PC-9 (cell line): ENCODE results near the gene LEO1. TPM values are rescaled to one million over a fixed set of nuclear protein-coding genes. Genes with fewer than 3 reads are reported as not detected.

ENCODE experiments used
- BruUV-seq: library from RNA; stranded (reverse); fragments of 400-500 nt; replicated peaks from 2 replicates; lab custom pipeline; 2021; lab: Mats Ljungman, UMichigan
- CTCF ChIA-PET: fragments of 300-600 bp; sonication (Branson Sonifier 250); formaldehyde crosslinking; loops from one replicate; lab custom pipeline; 2022; ENCODE audit warnings: antibody characterized with exemption; lab: Charles Lee
- POLR2A ChIA-PET: fragments of 300-600 bp; sonication (Branson Sonifier 250); formaldehyde crosslinking; loops from one replicate; lab custom pipeline; 2022; ENCODE audit warnings: antibody characterized with exemption; ENCODE audit not compliant: unreplicated experiment; lab: Charles Lee
- DNase-seq, 2 experiments: peaks; one replicate each; pipeline versions ENCODE4 v3.0.0 to v3.0.0-alpha.2; 2015 to 2022; ENCODE audit warnings: mixed read lengths in 1 of 2
- H2AFZ ChIP-seq: fragments of 200-600 bp; sonication (generic); 2 replicates; pipeline ENCODE4 v1.8.1; 2017; ENCODE audit warnings: antibody characterized with exemption
- H3F3A ChIP-seq: fragments of 200-600 bp; sonication (generic); 2 replicates; pipeline ENCODE4 v1.8.1; 2017; ENCODE audit warnings: antibody characterized with exemption, mild to moderate bottlenecking, low read depth; ENCODE audit not compliant: insufficient read depth
- H3K27ac ChIP-seq: fragments of 200-600 bp; sonication (generic); 2 replicates; pipeline ENCODE4 v1.6.1; 2016; ENCODE audit warnings: mixed run types
- H3K27me3 ChIP-seq: fragments of 200-600 bp; sonication (generic); 2 replicates; pipeline ENCODE4 v1.6.1; 2016; ENCODE audit warnings: low read depth, mixed run types; ENCODE audit not compliant: insufficient read depth
- H3K36me3 ChIP-seq: fragments of 200-600 bp; sonication (generic); 2 replicates; pipeline ENCODE4 v1.6.1; 2016; ENCODE audit warnings: low read depth, mixed run types
- H3K4me1 ChIP-seq: fragments of 200-600 bp; sonication (generic); replicated peaks from 2 replicates; pipeline ENCODE4 v1.6.1; 2016; ENCODE audit warnings: mixed run types; ENCODE audit not compliant: insufficient read depth
- H3K4me2 ChIP-seq: fragments of 200-600 bp; sonication (generic); 2 replicates; pipeline ENCODE4 v1.6.1; 2017; ENCODE audit warnings: mixed run types
- H3K4me3 ChIP-seq: fragments of 200-600 bp; sonication (generic); 2 replicates; pipeline ENCODE4 v1.6.1; 2016; ENCODE audit warnings: mixed run types
- H3K79me2 ChIP-seq: fragments of 200-600 bp; sonication (generic); 2 replicates; pipeline ENCODE4 v1.6.1; 2017; ENCODE audit warnings: low read depth, mixed run types
- H3K9me2 ChIP-seq: fragments of 200-600 bp; sonication (generic); 2 replicates; pipeline ENCODE4 v1.8.1; 2017; ENCODE audit warnings: mild to moderate bottlenecking; ENCODE audit not compliant: insufficient read depth
- H3K9me3 ChIP-seq: fragments of 200-600 bp; sonication (generic); 2 replicates; pipeline ENCODE4 v1.8.1; 2016; ENCODE audit warnings: low read depth; ENCODE audit not compliant: insufficient read depth
- H4K20me1 ChIP-seq: fragments of 200-600 bp; sonication (generic); 2 replicates; pipeline ENCODE4 v1.8.1; 2017; ENCODE audit not compliant: insufficient read depth
- CTCF ChIP-seq: fragments of 200-600 bp; sonication (generic); conservative IDR thresholded peaks from 2 replicates; pipeline ENCODE4 v1.6.1; 2017; ENCODE audit warnings: mixed run types, antibody characterized with exemption, mild to moderate bottlenecking, moderate library complexity
- EZH2 ChIP-seq: fragments of 200-600 bp; sonication (generic); IDR thresholded peaks from 2 replicates; pipeline ENCODE4 v1.8.0; 2017; ENCODE audit warnings: antibody characterized with exemption, low read depth
- intact Hi-C: fragments of 100-400 bp; cut with micrococcal nuclease; formaldehyde crosslinking; loops from one replicate; pipeline ENCODE4 v1.10.0; 2022; ENCODE audit not compliant: unreplicated experiment
- total RNA-seq: library from RNA; stranded (reverse); gene quantifications from 2 replicates; pipeline ENCODE4 v1.2.3, GENCODE V29; 2021

LEO1 gene
- total RNA-seq, 1 experiment from 2014 or later: 21.7 TPM

GRCh38 chr15:52014616-52015015 is 43.0 kb upstream of the LEO1 start:
- no peaks in the 10 kb centered on the region for H3K36me3 ChIP-seq
- H3K79me2 ChIP-seq: no peaks in the 10 kb centered on the region
- no peaks in the 10 kb centered on the region; the same call in 1 of the 2 replicates for H3F3A ChIP-seq
- no peak for TF ChIP-seq EZH2
- TF ChIP-seq CTCF: no peak
- no peak overlapping the region for H3K27ac ChIP-seq
- no peak overlapping the region for H2AFZ ChIP-seq
- CTCF ChIA-PET: no interaction called here
- no peaks in the 10 kb centered on the region for H3K9me2 ChIP-seq
- no peaks in the 10 kb centered on the region for H4K20me1 ChIP-seq
- H3K4me2 ChIP-seq: no peak overlapping the region
- H3K4me1 ChIP-seq: peaks cover 27% of the 10 kb centered on the region
- no peaks in the 10 kb centered on the region for H3K9me3 ChIP-seq
- no TSS peak for BruUV-seq
- no peak overlapping the region for H3K4me3 ChIP-seq
- POLR2A ChIA-PET: no interaction called here
- intact Hi-C loops: no loop called here
- H3K27me3 ChIP-seq: no peaks in the 10 kb centered on the region
- DNase-seq: no peak

- TF ChIP-seq CTCF (no peak), EZH2 (no peak)
- Histone ChIP-seq H3K27ac (peak overlapping the region; percentile 43), H3K4me3 (no peak overlapping the region), H3K27me3 (no peaks in the 10 kb centered on the region), H3K36me3 (no peaks in the 10 kb centered on the region), H3K9me2 (no peaks in the 10 kb centered on the region), H3F3A (no peaks in the 10 kb centered on the region; the same call in 1 of the 2 replicates), H3K9me3 (no peaks in the 10 kb centered on the region), H4K20me1 (no peaks in the 10 kb centered on the region), H3K4me2 (0 out of 2 replicates have a peak overlapping the region, but pooled peaks have one; percentile 8), H2AFZ (no peak overlapping the region), H3K79me2 (no peaks in the 10 kb centered on the region), H3K4me1 (peaks cover 30% of the 10 kb centered on the region)
- no TSS peak for BruUV-seq
- peak in 1 of 2 experiments; percentile 53 for DNase-seq
- CTCF ChIA-PET: no interaction called here
- POLR2A ChIA-PET: no interaction called here
- intact Hi-C loops: no loop called here
Observed at GRCh38 chr15:52013151-52013791, 41.7 kb upstream of the LEO1 start.

GRCh38 chr15:52012210-52012609 is 40.6 kb upstream of the LEO1 start:
- intact Hi-C loops: no loop called here
- no peak for TF ChIP-seq EZH2
- no peak for TF ChIP-seq CTCF
- CTCF ChIA-PET: no interaction called here
- no peaks in the 10 kb centered on the region for H3K27me3 ChIP-seq
- H3K9me3 ChIP-seq: no peaks in the 10 kb centered on the region
- POLR2A ChIA-PET: no interaction called here
- H3F3A ChIP-seq: no peaks in the 10 kb centered on the region
- H3K27ac ChIP-seq: no peak overlapping the region
- no TSS peak for BruUV-seq
- no peak overlapping the region for H3K4me3 ChIP-seq
- H2AFZ ChIP-seq: no peak overlapping the region
- no peaks in the 10 kb centered on the region for H3K9me2 ChIP-seq
- no peak for DNase-seq
- no peaks in the 10 kb centered on the region for H4K20me1 ChIP-seq
- no peak overlapping the region for H3K4me2 ChIP-seq
- no peaks in the 10 kb centered on the region for H3K36me3 ChIP-seq
- no peaks in the 10 kb centered on the region for H3K79me2 ChIP-seq
- H3K4me1 ChIP-seq: peaks cover 30% of the 10 kb centered on the region
